HEK293T (cell line): ENCODE results near the gene HOXD9.

Experiments
- CTCF ChIA-PET: fragments of 350-600 bp; formaldehyde crosslinking; extraction: SDS; loops from one replicate; lab custom pipeline; 2021; ENCODE audit warnings: antibody characterized with exemption, inconsistent platforms; lab: Yijun Ruan, JAX
- POLR2A ChIA-PET: fragments of 350-600 bp; formaldehyde crosslinking; extraction: SDS; loops from one replicate; lab custom pipeline; 2020; ENCODE audit warnings: antibody characterized with exemption, inconsistent platforms; lab: Yijun Ruan, JAX
- DNase-seq: peaks from one replicate; pipeline ENCODE4 v3.0.0; 2012; ENCODE audit warnings: mixed read lengths; ENCODE audit errors: extremely low spot score
- ARNT ChIP-seq: fragments of 450-650 bp; IDR thresholded peaks from 2 replicates; pipeline ENCODE4 v1.6.1; 2017; ENCODE audit warnings: mild to moderate bottlenecking
- BHLHE40 ChIP-seq: fragments of 450-650 bp; IDR thresholded peaks from 2 replicates; pipeline ENCODE4 v1.6.1; 2016; ENCODE audit warnings: mild to moderate bottlenecking, moderate library complexity, borderline replicate concordance
- CTBP1 ChIP-seq: fragments of 450-650 bp; IDR thresholded peaks from 2 replicates; pipeline ENCODE4 v1.6.1; 2016; ENCODE audit warnings: borderline replicate concordance
- ELF4 ChIP-seq: fragments of 450-650 bp; IDR thresholded peaks from 2 replicates; pipeline ENCODE4 v1.6.1; 2017; ENCODE audit warnings: antibody characterized with exemption
- FOXA1 ChIP-seq: fragments of 450-650 bp; IDR thresholded peaks from 2 replicates; pipeline ENCODE4 v1.6.1; 2016; ENCODE audit warnings: mild to moderate bottlenecking
- FOXK2 ChIP-seq: fragments of 450-650 bp; IDR thresholded peaks from 2 replicates; pipeline ENCODE4 v1.6.1; 2016; ENCODE audit warnings: mild to moderate bottlenecking
- FOXM1 ChIP-seq: fragments of 450-650 bp; IDR thresholded peaks from 2 replicates; pipeline ENCODE4 v1.6.1; 2017; ENCODE audit warnings: mild to moderate bottlenecking, borderline replicate concordance
- HDGF ChIP-seq: fragments of 450-650 bp; IDR thresholded peaks from 2 replicates; pipeline ENCODE4 v1.6.1; 2017; ENCODE audit warnings: antibody characterized with exemption, borderline replicate concordance
- L3MBTL2 ChIP-seq: fragments of 450-650 bp; conservative IDR thresholded peaks from 2 replicates; pipeline ENCODE4 v1.6.1; 2016; ENCODE audit warnings: mild to moderate bottlenecking
- LEF1 ChIP-seq: fragments of 450-650 bp; IDR thresholded peaks from 2 replicates; pipeline ENCODE4 v1.6.1; 2017; ENCODE audit warnings: mild to moderate bottlenecking, borderline replicate concordance
- NFRKB ChIP-seq: fragments of 450-650 bp; IDR thresholded peaks from 2 replicates; pipeline ENCODE4 v1.6.1; 2016; ENCODE audit warnings: mild to moderate bottlenecking, moderate library complexity
- PKNOX1 ChIP-seq: fragments of 450-650 bp; IDR thresholded peaks from 2 replicates; pipeline ENCODE4 v1.6.1; 2016
- SP1 ChIP-seq: fragments of 450-650 bp; IDR thresholded peaks from 2 replicates; pipeline ENCODE4 v1.6.1; 2017
- SUZ12 ChIP-seq: fragments of 450-650 bp; IDR thresholded peaks from 2 replicates; pipeline ENCODE4 v1.6.1; 2016; ENCODE audit warnings: mild to moderate bottlenecking
- TARDBP ChIP-seq: fragments of 450-650 bp; IDR thresholded peaks from 2 replicates; pipeline ENCODE4 v1.6.1; 2016
- ZNF384 ChIP-seq: fragments of 450-650 bp; IDR thresholded peaks from 2 replicates; pipeline ENCODE4 v1.6.1; 2016

The HOXD9 gene

GRCh38 chr2:176160251-176160985 is 37.9 kb downstream of the HOXD9 start:
- TF ChIP-seq BHLHE40 (no peak), PKNOX1 (no peak), FOXA1 (no peak), LEF1 (no peak), CTBP1 (no peak), ELF4 (no peak), FOXK2 (no peak), SUZ12 (no peak), FOXM1 (no peak), HDGF (no peak), TARDBP (no peak), NFRKB (no peak), ZNF384 (no peak), SP1 (no peak)
- DNase-seq, result no peak
- ChIA-PET POLR2A (interaction anchor here (1.4 kb wide), 1 partner anchor 9 kb away, joined by 3 read pairs; no protein-coding TSS in a partner anchor), CTCF (interaction anchor here (0.6 kb wide), 1 partner anchor 10 kb away, joined by 3 read pairs; no protein-coding TSS in a partner anchor)

- no peak for TF ChIP-seq NFRKB
- no peak for TF ChIP-seq LEF1
- TF ChIP-seq HDGF, result no peak
- TF ChIP-seq CTBP1, result no peak
- no peak for TF ChIP-seq ELF4
- no peak for TF ChIP-seq BHLHE40
- TF ChIP-seq FOXM1, result no peak
- TF ChIP-seq TARDBP, result no peak
- no peak for TF ChIP-seq FOXA1
- no peak for TF ChIP-seq ARNT
- no peak for TF ChIP-seq PKNOX1
- no peak for TF ChIP-seq FOXK2
- no peak for TF ChIP-seq ZNF384
- no peak for TF ChIP-seq SP1
- TF ChIP-seq L3MBTL2, result no peak
- TF ChIP-seq SUZ12, result no peak
- POLR2A ChIA-PET, result interaction anchor here (1.4 kb wide), 1 partner anchor 8 kb away, joined by 3 read pairs; no protein-coding TSS in a partner anchor
- DNase-seq, result no peak
- CTCF ChIA-PET, result interaction anchor here (1.4 kb wide), 1 partner anchor 12 kb away, joined by 3 read pairs; no protein-coding TSS in a partner anchor
These were observed 38.7 kb downstream of the HOXD9 start for GRCh38 chr2:176160986-176161824.

- ChIA-PET POLR2A (no interaction called here), CTCF (interaction anchor here (1.1 to 1.4 kb wide), 3 partner anchors 11 to 492 kb away, joined by 3 to 4 read pairs (median 3); no protein-coding TSS in a partner anchor)
- no peak for DNase-seq
- no peak for TF ChIP-seq BHLHE40
- no peak for TF ChIP-seq NFRKB
- TF ChIP-seq TARDBP, result no peak
- TF ChIP-seq SUZ12, result no peak
- no peak for TF ChIP-seq LEF1
- TF ChIP-seq FOXM1, result no peak
- TF ChIP-seq FOXA1, result no peak
- no peak for TF ChIP-seq HDGF
These were observed 39.5 kb downstream of the HOXD9 start for GRCh38 chr2:176161825-176162626.

GRCh38 chr2:176162911-176163671 is 40.6 kb downstream of the HOXD9 start:
- ChIA-PET CTCF (interaction anchor here (0.9 to 1.1 kb wide), 3 partner anchors 16 to 491 kb away, joined by 3 to 4 read pairs (median 3); no protein-coding TSS in a partner anchor), POLR2A (no interaction called here)
- DNase-seq, result no peak
- TF ChIP-seq BHLHE40 (no peak), SP1 (no peak), FOXM1 (no peak), LEF1 (no peak), FOXA1 (no peak), ZNF384 (no peak), ARNT (no peak), CTBP1 (no peak), FOXK2 (no peak), PKNOX1 (no peak), SUZ12 (no peak), ELF4 (no peak), HDGF (no peak)
